ENCODE results near the gene CTDSPL.

- no peak for TF ChIP-seq POLR2A (IDR thresholded peaks at IDR 0.05)
- no peak for TF ChIP-seq CTCF (IDR thresholded peaks at IDR 0.05)
Measured at GRCh38 chr3:37997342-37997741, 135.7 kb downstream of the CTDSPL start.
